Erythroblast (primary cell): ENCODE results near the gene KATNIP.

Experiments
- GATA1 ChIP-seq: IDR thresholded peaks from 2 replicates; pipeline ENCODE4 v1.6.1; 2011; ENCODE audit warnings: low read depth, mild to moderate bottlenecking, control low read depth, low read length, moderate library complexity
- POLR2A ChIP-seq: IDR thresholded peaks from 2 replicates; pipeline ENCODE4 v1.6.1; 2011; ENCODE audit warnings: mild to moderate bottlenecking, low read length

GRCh38 chr16:27597361-27597760 is 47.4 kb downstream of the KATNIP start:
- TF ChIP-seq POLR2A (no peak), GATA1 (no peak)
